Measurements from ENCODE around the gene PARD3. TPM values are rescaled to one million over a fixed set of nuclear protein-coding genes. Genes with fewer than 3 reads are reported as not detected.

PARD3 gene
- total RNA-seq, 2 experiments from 2014 or later, result 0.61 to 0.63 TPM

GRCh38 chr10:34526758-34527730, 288.1 kb downstream of the PARD3 start:
- ChIA-PET POLR2A (no interaction called here), CTCF (no interaction called here)

- POLR2A ChIA-PET, result no interaction called here
- CTCF ChIA-PET, result no interaction called here
Observed at GRCh38 chr10:34526186-34526585, 288.9 kb downstream of the PARD3 start.

GRCh38 chr10:34524369-34525091, 290.6 kb downstream of the PARD3 start:
- CTCF ChIA-PET, result no interaction called here

GRCh38 chr10:34523017-34523767, 291.9 kb downstream of the PARD3 start:
- POLR2A ChIA-PET, result no interaction called here
- CTCF ChIA-PET, result no interaction called here

More at GRCh38 chr10:34524369-34525091, 290.6 kb downstream of the PARD3 start:
- POLR2A ChIA-PET, result no interaction called here

- POLR2A ChIA-PET, result no interaction called here
- CTCF ChIA-PET, result no interaction called here
Observed at GRCh38 chr10:34522546-34522945, 292.6 kb downstream of the PARD3 start.

GRCh38 chr10:34520510-34520909, 294.6 kb downstream of the PARD3 start:
- CTCF ChIA-PET, result no interaction called here
- POLR2A ChIA-PET, result no interaction called here

- ChIA-PET CTCF (no interaction called here), POLR2A (no interaction called here)
Observed at GRCh38 chr10:34520084-34520483, 295.0 kb downstream of the PARD3 start.

GRCh38 chr10:34514290-34514689, 300.8 kb downstream of the PARD3 start:
- ChIA-PET POLR2A (no interaction called here), CTCF (no interaction called here)

GRCh38 chr10:34513636-34514035, 301.5 kb downstream of the PARD3 start:
- CTCF ChIA-PET, result no interaction called here

GRCh38 chr10:34507217-34507616, 307.9 kb downstream of the PARD3 start:
- ChIA-PET CTCF (no interaction called here), POLR2A (no interaction called here)

More at GRCh38 chr10:34513636-34514035, 301.5 kb downstream of the PARD3 start:
- POLR2A ChIA-PET, result no interaction called here

- ChIA-PET CTCF (no interaction called here), POLR2A (no interaction called here)
Observed at GRCh38 chr10:34506786-34507185, 308.3 kb downstream of the PARD3 start.

GRCh38 chr10:34505338-34505737, 309.8 kb downstream of the PARD3 start:
- CTCF ChIA-PET, result no interaction called here
- POLR2A ChIA-PET, result no interaction called here

GRCh38 chr10:34504534-34504933, 310.6 kb downstream of the PARD3 start:
- ChIA-PET POLR2A (no interaction called here), CTCF (no interaction called here)

GRCh38 chr10:34503704-34504103, 311.4 kb downstream of the PARD3 start:
- ChIA-PET CTCF (no interaction called here), POLR2A (no interaction called here)

- ChIA-PET POLR2A (no interaction called here), CTCF (no interaction called here)
Observed at GRCh38 chr10:34499612-34500279, 315.4 kb downstream of the PARD3 start.

GRCh38 chr10:34498821-34499220, 316.3 kb downstream of the PARD3 start:
- ChIA-PET POLR2A (no interaction called here), CTCF (no interaction called here)

- CTCF ChIA-PET, result interaction anchor here (0.7 kb wide), 1 partner anchor 681 kb away, joined by 3 read pairs; no protein-coding TSS in a partner anchor
- POLR2A ChIA-PET, result no interaction called here
Observed at GRCh38 chr10:34495938-34496337, 319.2 kb downstream of the PARD3 start.

- POLR2A ChIA-PET, result no interaction called here
- CTCF ChIA-PET, result no interaction called here
Observed at GRCh38 chr10:34494012-34494411, 321.1 kb downstream of the PARD3 start.

GRCh38 chr10:34492081-34492480, 323.0 kb downstream of the PARD3 start:
- ChIA-PET CTCF (no interaction called here), POLR2A (no interaction called here)

- CTCF ChIA-PET, result no interaction called here
- POLR2A ChIA-PET, result no interaction called here
Observed at GRCh38 chr10:34491678-34492077, 323.4 kb downstream of the PARD3 start.
